Measurements from ENCODE around the gene CAMK2B.
"Not testable (repeated sequence)": the region's sequence is repeated elsewhere in the genome, so short reads cannot be mapped to it uniquely, and the experiment has no call there.

Gene CAMK2B

DNA sequence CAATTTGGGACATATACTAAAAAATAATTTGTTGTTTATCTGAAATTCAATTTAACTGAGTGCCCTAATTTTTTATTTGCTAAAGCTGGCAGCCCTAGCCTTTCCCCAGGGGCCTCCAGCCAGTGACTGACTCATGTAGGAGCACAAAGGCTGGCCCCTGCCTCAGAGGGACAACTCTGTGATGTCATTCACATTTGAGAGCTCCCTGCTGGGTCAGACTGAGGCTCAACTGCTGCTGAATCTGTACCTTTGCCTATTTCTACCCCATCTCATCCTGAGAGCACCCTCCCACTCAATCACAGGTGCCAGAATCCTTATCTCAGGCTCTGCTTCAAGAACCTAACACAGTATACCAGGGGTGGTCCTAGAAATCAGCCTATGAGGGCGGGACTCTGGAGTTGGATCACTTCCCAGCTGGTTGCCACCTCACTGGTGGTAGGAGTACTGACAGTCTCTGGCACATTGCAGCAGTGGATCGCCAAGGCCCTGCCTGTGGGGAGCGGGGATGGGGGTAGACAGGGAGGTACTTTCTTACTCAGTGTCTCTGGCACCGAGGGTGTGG, 147.7 kb downstream of the CAMK2B start:
- DNase-seq (ENCODE audit: low read depth) = no peak
- TF ChIP-seq, protein P1, sequence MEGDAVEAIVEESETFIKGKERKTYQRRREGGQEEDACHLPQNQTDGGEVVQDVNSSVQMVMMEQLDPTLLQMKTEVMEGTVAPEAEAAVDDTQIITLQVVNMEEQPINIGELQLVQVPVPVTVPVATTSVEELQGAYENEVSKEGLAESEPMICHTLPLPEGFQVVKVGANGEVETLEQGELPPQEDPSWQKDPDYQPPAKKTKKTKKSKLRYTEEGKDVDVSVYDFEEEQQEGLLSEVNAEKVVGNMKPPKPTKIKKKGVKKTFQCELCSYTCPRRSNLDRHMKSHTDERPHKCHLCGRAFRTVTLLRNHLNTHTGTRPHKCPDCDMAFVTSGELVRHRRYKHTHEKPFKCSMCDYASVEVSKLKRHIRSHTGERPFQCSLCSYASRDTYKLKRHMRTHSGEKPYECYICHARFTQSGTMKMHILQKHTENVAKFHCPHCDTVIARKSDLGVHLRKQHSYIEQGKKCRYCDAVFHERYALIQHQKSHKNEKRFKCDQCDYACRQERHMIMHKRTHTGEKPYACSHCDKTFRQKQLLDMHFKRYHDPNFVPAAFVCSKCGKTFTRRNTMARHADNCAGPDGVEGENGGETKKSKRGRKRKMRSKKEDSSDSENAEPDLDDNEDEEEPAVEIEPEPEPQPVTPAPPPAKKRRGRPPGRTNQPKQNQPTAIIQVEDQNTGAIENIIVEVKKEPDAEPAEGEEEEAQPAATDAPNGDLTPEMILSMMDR (conservative IDR thresholded peaks at IDR 0.05; ENCODE audit: low read length) = no peak
- H3K4me3 ChIP-seq (ENCODE audit: low read length) = no peak overlapping the region

DNA sequence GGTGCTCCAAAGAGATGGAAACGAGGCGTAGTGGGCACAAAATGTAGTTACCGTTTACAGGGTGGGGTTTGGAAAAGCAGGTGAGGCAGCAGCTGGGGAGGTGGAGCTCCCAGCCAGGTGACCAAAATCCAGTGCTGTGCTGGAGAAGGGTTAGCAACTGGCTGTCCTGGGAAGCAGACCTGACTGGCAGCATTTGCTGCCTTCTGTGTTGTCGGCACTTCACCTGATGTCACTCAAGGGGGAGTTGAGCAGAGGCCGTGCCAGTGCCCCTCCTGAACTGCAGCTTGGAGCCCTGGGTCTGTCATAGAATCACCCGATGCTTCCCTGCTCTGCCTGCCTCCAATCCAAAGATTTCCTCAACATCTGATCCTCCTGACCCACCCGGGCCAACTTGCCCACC, 148.9 kb downstream of the CAMK2B start:
- TF ChIP-seq, protein P1 (conservative IDR thresholded peaks at IDR 0.05; ENCODE audit: low read length) = no peak
- no peak overlapping the region for H3K4me3 ChIP-seq (ENCODE audit: low read length)
- no peak for DNase-seq (ENCODE audit: low read depth)

DNA sequence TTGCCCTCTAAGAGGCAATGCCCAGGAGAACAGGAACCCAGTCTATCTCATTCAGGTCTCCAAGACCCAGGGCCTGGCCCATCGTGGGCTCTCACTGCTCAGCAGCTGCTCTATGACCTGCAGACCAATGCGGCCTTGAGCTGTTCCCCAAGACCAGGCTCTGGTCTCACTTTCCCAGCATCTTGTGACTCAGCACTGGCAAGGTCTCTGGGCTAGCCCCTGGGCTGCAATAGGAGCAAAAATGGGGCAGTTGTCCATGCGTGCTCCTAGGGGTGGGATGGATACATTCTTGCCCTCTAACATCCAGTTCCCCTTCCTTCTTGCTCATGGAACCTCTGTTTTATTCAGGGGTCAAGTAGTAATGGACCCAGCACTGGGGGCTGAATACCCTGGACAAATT, 149.7 kb downstream of the CAMK2B start:
- TF ChIP-seq, protein P1 (conservative IDR thresholded peaks at IDR 0.05; ENCODE audit: low read length) = no peak
- DNase-seq (ENCODE audit: low read depth) = no peak
- H3K4me3 ChIP-seq (ENCODE audit: low read length) = no peak overlapping the region

DNA sequence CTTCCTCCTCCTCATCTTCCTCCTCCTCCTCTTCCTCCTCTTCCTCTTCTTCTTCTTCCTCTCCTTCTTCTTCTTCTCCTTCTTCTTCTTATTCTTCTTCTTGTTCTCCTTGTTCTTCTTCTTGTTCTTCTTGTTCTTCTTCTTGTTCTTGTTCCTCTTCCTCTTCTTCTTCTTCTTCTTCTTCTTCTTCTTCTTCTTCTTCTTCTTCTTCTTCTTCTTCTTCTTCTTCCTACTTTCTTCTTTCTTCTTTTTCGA, 150.8 kb downstream of the CAMK2B start:
- DNase-seq (ENCODE audit: low read depth); H3K4me3 ChIP-seq (ENCODE audit: low read length): not testable (repeated sequence)

DNA sequence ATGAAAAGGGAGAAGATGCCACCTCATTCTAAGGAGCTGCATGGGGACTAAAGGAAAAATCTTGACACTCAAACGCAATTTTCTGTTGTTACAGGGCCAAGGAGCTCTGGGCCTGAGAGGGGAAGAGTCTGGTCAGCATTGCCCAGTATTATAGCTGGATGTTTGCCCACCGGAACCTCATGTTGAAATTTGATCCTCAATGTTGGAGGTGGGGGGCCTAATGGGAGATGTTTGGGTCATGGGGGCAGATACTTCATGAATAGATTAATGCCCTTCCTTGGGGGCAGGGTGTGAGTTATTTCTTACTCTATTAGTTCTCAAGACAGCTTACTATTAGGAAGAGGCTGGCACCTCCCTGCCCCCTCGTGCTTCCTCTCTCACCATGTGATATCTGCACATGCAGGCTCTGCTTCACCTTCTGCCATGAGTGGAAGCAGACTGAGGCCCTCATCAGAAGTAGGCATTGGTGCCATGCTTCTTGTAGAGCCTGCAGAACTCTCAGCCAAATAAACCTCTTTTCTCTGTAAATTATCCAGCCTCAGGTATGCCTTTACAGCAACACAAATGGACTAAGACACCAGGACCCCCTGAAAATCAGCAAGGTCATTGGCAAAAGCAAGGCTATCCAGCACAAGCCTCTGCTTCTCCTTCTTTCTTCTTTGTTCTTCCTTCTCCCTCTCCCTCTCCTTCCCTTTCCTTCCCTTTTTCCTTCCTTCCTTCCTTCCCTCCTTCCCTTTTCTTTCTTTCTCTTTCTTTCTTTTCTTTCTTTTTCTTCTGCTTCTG, 151.3 kb downstream of the CAMK2B start:
- no peak for DNase-seq (ENCODE audit: low read depth)
- no peak overlapping the region for H3K4me3 ChIP-seq (ENCODE audit: low read length)
- TF ChIP-seq, protein P1 (conservative IDR thresholded peaks at IDR 0.05; ENCODE audit: low read length) = no peak

DNA sequence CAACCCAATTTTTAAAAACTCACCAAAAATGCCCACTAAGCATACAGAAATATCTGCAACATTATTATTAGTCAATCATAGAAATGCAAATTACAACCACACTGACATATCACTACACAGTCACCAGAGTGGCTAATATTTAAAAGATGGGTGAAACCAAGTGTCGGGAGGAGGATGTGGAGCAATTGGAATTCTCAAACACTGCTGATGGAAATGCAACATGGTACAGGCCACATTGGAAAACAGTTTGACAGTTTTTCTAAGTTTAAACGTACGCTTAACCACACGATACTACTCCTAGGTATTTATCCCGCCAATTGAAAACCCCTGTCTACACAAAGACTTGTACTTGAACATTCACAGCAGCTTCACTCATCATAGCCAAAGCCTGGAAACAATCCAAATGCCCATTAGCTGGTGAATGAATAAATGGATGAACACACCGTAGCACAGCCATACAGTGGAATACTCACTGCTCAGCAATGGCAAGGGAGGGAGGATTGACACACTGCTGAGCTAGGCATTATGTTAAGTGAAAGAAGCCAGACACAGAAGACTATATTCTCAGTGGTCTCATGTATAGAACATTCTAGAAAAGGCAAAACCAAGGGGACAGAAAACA, 152.5 kb downstream of the CAMK2B start:
- H3K4me3 ChIP-seq (ENCODE audit: low read length) = no peak overlapping the region
- TF ChIP-seq, protein P1 (conservative IDR thresholded peaks at IDR 0.05; ENCODE audit: low read length) = no peak
- DNase-seq (ENCODE audit: low read depth) = no peak

DNA sequence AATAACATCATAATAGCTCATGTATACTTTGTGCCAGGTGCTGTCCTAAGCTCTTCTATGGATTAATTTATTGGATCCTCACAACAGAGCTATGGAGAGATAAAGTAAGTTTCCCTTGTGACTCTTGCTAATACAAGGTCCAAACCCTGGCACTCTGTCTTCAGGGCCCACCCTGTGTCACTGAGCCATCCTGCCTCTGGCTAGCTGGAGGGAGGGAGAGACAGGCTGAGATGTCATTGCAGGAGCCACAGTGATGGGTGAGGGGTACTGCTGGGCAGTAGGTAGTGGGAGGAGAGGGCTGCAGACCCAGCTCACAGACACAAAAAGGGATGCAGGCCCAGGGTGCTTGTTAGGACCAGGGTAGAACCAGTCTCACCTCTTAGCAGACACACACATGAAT, 153.0 kb downstream of the CAMK2B start:
- no peak for DNase-seq (ENCODE audit: low read depth)
- TF ChIP-seq, protein P1 (conservative IDR thresholded peaks at IDR 0.05; ENCODE audit: low read length) = no peak
- H3K4me3 ChIP-seq (ENCODE audit: low read length) = no peak overlapping the region

DNA sequence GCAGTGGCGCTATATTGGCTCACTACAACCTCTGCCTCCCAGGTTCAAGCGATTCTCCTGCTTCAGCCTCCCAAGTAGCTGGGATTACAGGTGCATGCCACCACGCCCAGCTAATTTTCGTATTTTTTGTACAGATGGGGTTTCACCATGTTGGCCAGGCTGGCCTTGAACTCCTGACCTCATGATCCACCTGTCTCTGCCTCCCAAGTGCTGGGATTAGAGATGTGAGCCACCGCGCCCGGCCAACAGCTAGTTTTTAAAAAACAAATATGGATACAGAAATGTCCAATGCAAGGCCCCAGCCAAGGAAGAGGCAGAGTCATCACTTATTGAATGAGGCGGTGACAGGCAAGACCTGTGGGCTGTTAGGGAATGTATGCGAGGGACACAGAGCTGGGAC, 153.5 kb downstream of the CAMK2B start:
- not testable (repeated sequence) for H3K4me3 ChIP-seq (ENCODE audit: low read length); DNase-seq (ENCODE audit: low read depth)
